ENCODE results near the gene UQCC5.

UQCC5 gene

GRCh38 chr3:52574056-52574965 lies 37.9 kb downstream of the UQCC5 start:
- DNase-seq: no peak
